ENCODE measurements around the gene CHMP4A.

- TF ChIP-seq CTCF (IDR thresholded peaks at IDR 0.05) (no peak), POLR2A (IDR thresholded peaks at IDR 0.05) (peak in 1 of 2 donors; percentile 47), POLR2AphosphoS5 (IDR thresholded peaks at IDR 0.05; ENCODE audit: insufficient read depth in 1 of 2, low read depth in 1 of 2) (peak; percentile 81)
Measured at GRCh38 chr14:24232121-24232644, 18.9 kb upstream of the CHMP4A start, which contains the start of gene NEDD8.

All from vagina (tissue), 2 donors.